Mesenchymal stem cell (in vitro differentiated cells and primary cell): Measurements from ENCODE around the gene RBM19.

Experiments used
- DNase-seq: peaks from one replicate; pipeline ENCODE4 v3.0.0-alpha.2; 2013
- H2AFZ ChIP-seq: one replicate; pipeline ENCODE4 v1.6.1; 2013; ENCODE audit warnings: low read depth, mild to moderate bottlenecking, control low read depth, inconsistent platforms, low read length, moderate library complexity
- H2AK5ac ChIP-seq: 2 replicates; pipeline ENCODE4 v1.6.1; 2013; ENCODE audit warnings: low read length, moderate library complexity, mild to moderate bottlenecking, inconsistent platforms; ENCODE audit not compliant: severe bottlenecking
- H2BK120ac ChIP-seq: one replicate; pipeline ENCODE4 v1.6.1; 2013; ENCODE audit warnings: low read depth, mild to moderate bottlenecking, inconsistent platforms, low read length, moderate library complexity
- H2BK12ac ChIP-seq, 2 experiments: one replicate each; pipeline ENCODE4 v1.6.1; 2013; ENCODE audit warnings: inconsistent platforms in 2 of 2, low read length in 2 of 2, mild to moderate bottlenecking in 2 of 2, moderate library complexity in 2 of 2, control low read depth in 1 of 2
- H2BK15ac ChIP-seq: one replicate; pipeline ENCODE4 v1.6.1; 2013; ENCODE audit warnings: mild to moderate bottlenecking, low read depth, inconsistent platforms; ENCODE audit not compliant: poor library complexity, severe bottlenecking
- H2BK5ac ChIP-seq: 2 replicates; pipeline ENCODE4 v1.6.1; 2013; ENCODE audit warnings: low read depth, mild to moderate bottlenecking, low read length, control low read depth, inconsistent platforms; ENCODE audit not compliant: poor library complexity, severe bottlenecking
- H3K14ac ChIP-seq, 2 experiments: one replicate each; pipeline ENCODE4 v1.6.1; 2013; ENCODE audit warnings: inconsistent platforms in 2 of 2, low read length in 2 of 2, control low read depth in 1 of 2, mild to moderate bottlenecking in 1 of 2, moderate library complexity in 1 of 2
- H3K18ac ChIP-seq, 2 experiments: one replicate each; pipeline ENCODE4 v1.6.1; 2013; ENCODE audit warnings: inconsistent platforms in 2 of 2, low read length in 2 of 2, control low read depth in 1 of 2, low read depth in 1 of 2, mild to moderate bottlenecking in 1 of 2
- H3K23ac ChIP-seq, 2 experiments: one replicate each; pipeline ENCODE4 v1.6.1; 2013; ENCODE audit warnings: inconsistent platforms in 2 of 2, low read length in 2 of 2, mild to moderate bottlenecking in 2 of 2, moderate library complexity in 2 of 2, control low read depth in 1 of 2
- H3K27ac ChIP-seq: 2 replicates; pipeline ENCODE4 v1.5.1; 2013; ENCODE audit warnings: mild to moderate bottlenecking, moderate library complexity, low read length, control low read depth, inconsistent platforms; ENCODE audit not compliant: poor library complexity, severe bottlenecking
- H3K27me3 ChIP-seq, 2 experiments: 2 replicates each; pipeline versions ENCODE4 v1.6.1 to v1.7.0; 2013; ENCODE audit warnings: low read length in 2 of 2, mild to moderate bottlenecking in 2 of 2, moderate library complexity in 2 of 2, control low read depth in 1 of 2, inconsistent platforms in 1 of 2; ENCODE audit not compliant: control insufficient read depth in 1 of 2, insufficient read depth in 1 of 2
- H3K36me3 ChIP-seq, 2 experiments: 2 replicates each; pipeline versions ENCODE4 v1.6.1 to v1.7.0; 2013; ENCODE audit warnings: low read length in 2 of 2, control low read depth in 1 of 2, inconsistent platforms in 1 of 2, low read depth in 1 of 2, mild to moderate bottlenecking in 1 of 2; ENCODE audit not compliant: insufficient read depth in 2 of 2, control insufficient read depth in 1 of 2
- H3K4ac ChIP-seq, 2 experiments: one replicate each; pipeline ENCODE4 v1.6.1; 2013; ENCODE audit warnings: inconsistent platforms in 2 of 2, low read length in 2 of 2, mild to moderate bottlenecking in 2 of 2, moderate library complexity in 2 of 2, control low read depth in 1 of 2, low read depth in 1 of 2
- H3K4me1 ChIP-seq: 2 replicates; pipeline ENCODE4 v1.6.1; 2013; ENCODE audit warnings: low read depth, low read length, control low read depth; ENCODE audit not compliant: control insufficient read depth, insufficient read depth
- H3K4me2 ChIP-seq: 2 replicates; pipeline ENCODE4 v1.6.1; 2013; ENCODE audit warnings: low read length, mild to moderate bottlenecking, inconsistent platforms; ENCODE audit not compliant: poor library complexity, severe bottlenecking
- H3K4me3 ChIP-seq, 2 experiments: 2 replicates each; pipeline versions ENCODE4 v1.5.1 to v1.7.0; 2013; ENCODE audit warnings: low read length in 2 of 2, mild to moderate bottlenecking in 2 of 2, control low read depth in 1 of 2, low read depth in 1 of 2; ENCODE audit not compliant: insufficient read depth in 1 of 2
- H3K79me1 ChIP-seq: replicated peaks from 2 replicates; pipeline ENCODE4 v1.6.1; 2013; ENCODE audit warnings: mild to moderate bottlenecking, control low read depth, low read length, inconsistent platforms; ENCODE audit not compliant: poor library complexity, severe bottlenecking
- H3K9ac ChIP-seq: 2 replicates; pipeline ENCODE4 v1.7.0; 2013; ENCODE audit warnings: mild to moderate bottlenecking, low read length, moderate library complexity
- H3K9me3 ChIP-seq: 2 replicates; pipeline ENCODE4 v1.7.0; 2013; ENCODE audit warnings: mild to moderate bottlenecking, low read length; ENCODE audit not compliant: control insufficient read depth
- H4K8ac ChIP-seq: one replicate; pipeline ENCODE4 v1.6.1; 2013; ENCODE audit warnings: inconsistent platforms, mild to moderate bottlenecking, low read length, moderate library complexity
- H4K91ac ChIP-seq: one replicate; pipeline ENCODE4 v1.6.1; 2013; ENCODE audit warnings: mild to moderate bottlenecking, low read length, inconsistent platforms
- WGBS: methylation state at CpG from one replicate; pipeline ENCODE4 v1.1.7; 2013; ENCODE audit warnings: mixed read lengths; 5-methylcytosine and 5-hydroxymethylcytosine counted together

Gene RBM19

DNA sequence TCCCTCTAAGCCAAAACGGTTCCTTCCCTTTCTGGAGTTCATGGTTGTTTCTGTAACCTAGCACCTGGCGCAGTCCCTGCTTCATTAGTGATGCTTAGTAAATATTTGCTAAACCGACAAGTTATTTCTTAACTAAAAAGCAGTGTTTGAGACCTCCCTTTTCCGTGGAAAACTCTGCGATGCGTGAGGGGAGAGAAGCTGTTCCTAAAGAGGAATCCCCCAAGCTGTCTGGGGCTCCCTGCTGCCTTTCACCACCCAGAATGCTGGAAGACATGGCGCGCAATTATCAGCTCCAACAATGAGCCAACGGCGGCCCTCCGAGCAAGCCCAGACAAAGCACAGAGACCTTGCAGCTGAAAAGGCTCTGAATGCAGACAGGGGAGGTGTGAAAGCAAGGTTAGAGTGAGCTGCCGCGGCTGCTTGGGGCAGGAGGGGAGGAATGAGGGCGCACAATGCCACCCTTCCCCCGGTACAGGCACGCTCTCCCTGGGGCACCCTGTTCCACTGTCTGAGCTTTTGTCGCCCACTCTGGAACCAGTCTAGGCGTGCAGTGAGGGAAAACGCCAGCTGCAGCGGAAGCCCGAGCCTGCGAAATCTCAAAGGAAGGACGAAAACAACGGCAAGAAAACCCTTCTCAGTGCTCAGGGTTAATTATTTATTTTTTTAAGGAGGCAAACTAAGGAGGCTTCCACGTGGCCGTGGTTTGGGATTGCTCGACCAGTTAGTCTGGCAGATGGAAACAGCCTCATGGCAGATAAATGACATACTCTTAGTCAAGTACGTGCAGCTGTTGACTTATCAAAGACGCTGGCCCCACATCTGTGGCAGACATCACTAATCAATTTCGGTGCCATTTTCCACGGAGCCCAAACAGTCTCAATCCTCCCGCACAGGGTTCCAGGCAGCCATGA, 66.3 kb downstream of the RBM19 start:
- no peak overlapping the region for H3K27ac ChIP-seq
- no peak for DNase-seq
- no peak overlapping the region for H2AK5ac ChIP-seq
- no peak overlapping the region for H2BK120ac ChIP-seq
- peak overlapping the region in 1 of 2 experiments; percentile 31 for H3K14ac ChIP-seq
- H4K91ac ChIP-seq = no peak overlapping the region
- no peak overlapping the region for H2AFZ ChIP-seq
- no peak overlapping the region for H2BK5ac ChIP-seq
- no peaks in the 10 kb centered on the region for H3K27me3 ChIP-seq
- no peak overlapping the region for H2BK12ac ChIP-seq
- H3K9ac ChIP-seq = no peak overlapping the region
- H3K4me2 ChIP-seq = no peak overlapping the region
- H3K4me1 ChIP-seq = peaks cover 5% of the 10 kb centered on the region
- H3K18ac ChIP-seq = no peak overlapping the region
- WGBS = 82% methylated on average over 32 of the region's 32 CpGs
- no peak overlapping the region for H4K8ac ChIP-seq
- peaks cover 5% of the 10 kb centered on the region for H3K79me1 ChIP-seq
- H3K4me3 ChIP-seq = no peak overlapping the region
- peaks cover 13 to 17% of the 10 kb centered on the region in 2 experiments for H3K36me3 ChIP-seq
- H3K9me3 ChIP-seq = no peaks in the 10 kb centered on the region
- no peak overlapping the region for H3K23ac ChIP-seq
- H2BK15ac ChIP-seq = no peak overlapping the region
- H3K4ac ChIP-seq = no peak overlapping the region

- 94% methylated on average over 6 of the region's 6 CpGs for WGBS
These were observed 67.0 kb downstream of the RBM19 start for GRCh38 chr12:113899042-113899560.

GRCh38 chr12:113898466-113898865, 67.7 kb downstream of the RBM19 start:
- Histone ChIP-seq H3K4me2 (no peak overlapping the region), H2AK5ac (no peak overlapping the region), H4K8ac (no peak overlapping the region), H3K4me3 (no peak overlapping the region), H3K4ac (no peak overlapping the region), H2BK12ac (no peak overlapping the region), H3K14ac (no peak overlapping the region), H3K9me3 (no peaks in the 10 kb centered on the region), H2BK5ac (no peak overlapping the region), H3K27ac (no peak overlapping the region), H3K27me3 (no peaks in the 10 kb centered on the region), H3K23ac (no peak overlapping the region), H4K91ac (no peak overlapping the region), H3K9ac (no peak overlapping the region), H3K79me1 (peaks cover 5% of the 10 kb centered on the region), H3K18ac (no peak overlapping the region), H3K36me3 (peaks cover 13 to 15% of the 10 kb centered on the region in 2 experiments), H2BK15ac (no peak overlapping the region), H2BK120ac (no peak overlapping the region), H2AFZ (no peak overlapping the region), H3K4me1 (peaks cover 5% of the 10 kb centered on the region)
- DNase-seq = no peak
- WGBS = 97% methylated on average over 7 of the region's 8 CpGs

More at GRCh38 chr12:113899042-113899560, 67.0 kb downstream of the RBM19 start:
- peaks cover 9 to 15% of the 10 kb centered on the region in 2 experiments for H3K36me3 ChIP-seq
- no peak overlapping the region for H3K4me2 ChIP-seq
- no peaks in the 10 kb centered on the region for H3K9me3 ChIP-seq
- H3K4me1 ChIP-seq = peaks cover 5% of the 10 kb centered on the region
- peaks cover 5% of the 10 kb centered on the region for H3K79me1 ChIP-seq
- no peak for DNase-seq
- H4K8ac ChIP-seq = no peak overlapping the region
- H3K23ac ChIP-seq = peak overlapping the region in 1 of 2 experiments; percentile 14
- H2AK5ac ChIP-seq = no peak overlapping the region
- H2BK12ac ChIP-seq = no peak overlapping the region
- no peak overlapping the region for H3K9ac ChIP-seq
- H3K27me3 ChIP-seq = no peaks in the 10 kb centered on the region
- no peak overlapping the region for H2BK120ac ChIP-seq
- no peak overlapping the region for H3K27ac ChIP-seq
- no peak overlapping the region for H2AFZ ChIP-seq
- H3K18ac ChIP-seq = no peak overlapping the region
- no peak overlapping the region for H3K4ac ChIP-seq
- no peak overlapping the region for H2BK15ac ChIP-seq
- no peak overlapping the region for H3K14ac ChIP-seq
- no peak overlapping the region for H2BK5ac ChIP-seq
- H3K4me3 ChIP-seq = no peak overlapping the region
- H4K91ac ChIP-seq = no peak overlapping the region

DNA sequence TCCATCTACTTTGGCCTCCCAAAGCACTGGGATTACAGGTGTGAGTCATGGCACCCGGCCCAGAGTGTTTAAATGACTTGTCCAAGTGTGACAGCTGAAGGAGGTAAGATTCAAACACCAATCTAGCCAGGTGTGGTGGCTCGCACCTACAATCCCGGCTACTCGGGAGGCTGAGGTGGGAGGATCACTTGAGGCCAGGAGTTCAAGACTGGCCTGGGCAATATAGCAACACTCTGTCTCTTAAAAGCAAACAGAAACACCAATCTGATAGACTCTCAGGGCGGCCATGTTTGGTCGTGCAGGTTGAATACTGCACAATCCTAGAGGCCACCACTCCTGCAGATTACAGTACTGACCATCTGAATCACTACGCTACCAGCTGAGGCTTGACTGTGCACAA, 68.7 kb downstream of the RBM19 start:
- H2BK120ac ChIP-seq = no peak overlapping the region
- no peak for DNase-seq
- no peak overlapping the region for H2AFZ ChIP-seq
- H3K9ac ChIP-seq = no peak overlapping the region
- H2BK15ac ChIP-seq = no peak overlapping the region
- H3K14ac ChIP-seq = no peak overlapping the region
- no peak overlapping the region for H3K4me3 ChIP-seq
- no peak overlapping the region for H3K23ac ChIP-seq
- no peak overlapping the region for H3K27ac ChIP-seq
- 99% methylated on average over 7 of the region's 7 CpGs for WGBS
- peaks cover 5% of the 10 kb centered on the region for H3K79me1 ChIP-seq
- H2BK5ac ChIP-seq = no peak overlapping the region
- no peak overlapping the region for H2AK5ac ChIP-seq
- peaks cover 9 to 11% of the 10 kb centered on the region in 2 experiments for H3K36me3 ChIP-seq
- no peaks in the 10 kb centered on the region for H3K27me3 ChIP-seq
- H4K91ac ChIP-seq = no peak overlapping the region
- no peak overlapping the region for H3K4me2 ChIP-seq
- no peak overlapping the region for H3K18ac ChIP-seq
- H3K9me3 ChIP-seq = no peaks in the 10 kb centered on the region
- peaks cover 5% of the 10 kb centered on the region for H3K4me1 ChIP-seq
- no peak overlapping the region for H4K8ac ChIP-seq
- H3K4ac ChIP-seq = no peak overlapping the region
- H2BK12ac ChIP-seq = no peak overlapping the region
